Mesodermal cell (in vitro differentiated cells): ENCODE results near the gene SMAD6.

Experiments used
- H3K27ac ChIP-seq: 2 replicates; pipeline ENCODE4 v1.7.0; 2013; ENCODE audit warnings: mild to moderate bottlenecking, low read depth, low read length, moderate library complexity; ENCODE audit not compliant: severe bottlenecking
- H3K36me3 ChIP-seq: 2 replicates; pipeline ENCODE4 v1.7.1; 2013; ENCODE audit warnings: mild to moderate bottlenecking, low read length, moderate library complexity; ENCODE audit not compliant: control insufficient read depth, insufficient read depth
- H3K4me1 ChIP-seq: one replicate; pipeline ENCODE4 v1.7.1; 2013; ENCODE audit warnings: mild to moderate bottlenecking, low read length; ENCODE audit not compliant: insufficient read depth, control insufficient read depth, poor library complexity, severe bottlenecking
- H3K4me3 ChIP-seq: 2 replicates; pipeline ENCODE4 v1.7.0; 2013; ENCODE audit warnings: low read length, control low read depth, mild to moderate bottlenecking; ENCODE audit not compliant: insufficient read depth, poor library complexity, severe bottlenecking; ENCODE audit errors: extremely low read depth
- H3K9me3 ChIP-seq: 2 replicates; pipeline ENCODE4 v1.7.1; 2013; ENCODE audit warnings: mild to moderate bottlenecking, low read length, moderate library complexity; ENCODE audit not compliant: control insufficient read depth
- WGBS, 2 experiments: methylation state at CpG; one replicate each; pipeline ENCODE4 v1.1.5; 2013; ENCODE audit warnings: missing lambda C conversion rate in 2 of 2; ENCODE audit not compliant: insufficient coverage in 2 of 2; 5-methylcytosine and 5-hydroxymethylcytosine counted together

Gene SMAD6

GRCh38 chr15:66658855-66659254, 43.2 kb upstream of the SMAD6 start:
- Histone ChIP-seq H3K9me3 (no peaks in the 10 kb centered on the region), H3K27ac (no peak overlapping the region), H3K36me3 (no peaks in the 10 kb centered on the region), H3K4me3 (no peak overlapping the region), H3K4me1 (peaks cover 70% of the 10 kb centered on the region)
- WGBS, 2 experiments: 92 to 100% methylated on average over 2 of the region's 2 CpGs

- no peaks in the 10 kb centered on the region for H3K9me3 ChIP-seq
- no peak overlapping the region for H3K27ac ChIP-seq
- H3K4me1 ChIP-seq: peaks cover 69% of the 10 kb centered on the region
- 93 to 100% methylated on average over 1 to 2 of the region's 3 CpGs for WGBS, 2 experiments
- H3K36me3 ChIP-seq: no peaks in the 10 kb centered on the region
- no peak overlapping the region for H3K4me3 ChIP-seq
Observed at GRCh38 chr15:66659384-66659783, 42.7 kb upstream of the SMAD6 start.

- H3K27ac ChIP-seq: peak overlapping the region; percentile 85
- 63 to 80% methylated on average over 14 to 15 of the region's 23 CpGs for WGBS, 2 experiments
- H3K9me3 ChIP-seq: no peaks in the 10 kb centered on the region
Observed at GRCh38 chr15:66661432-66662096, 40.5 kb upstream of the SMAD6 start.

GRCh38 chr15:66662522-66662921, 39.5 kb upstream of the SMAD6 start:
- Histone ChIP-seq H3K27ac (peak overlapping the region; percentile 85), H3K4me1 (peaks cover 41% of the 10 kb centered on the region), H3K9me3 (no peaks in the 10 kb centered on the region), H3K36me3 (no peaks in the 10 kb centered on the region), H3K4me3 (no peak overlapping the region)
- 83 to 100% methylated on average over 1 to 2 of the region's 4 CpGs for WGBS, 2 experiments

More at GRCh38 chr15:66661432-66662096, 40.5 kb upstream of the SMAD6 start:
- Histone ChIP-seq H3K4me1 (peaks cover 48% of the 10 kb centered on the region), H3K36me3 (no peaks in the 10 kb centered on the region), H3K4me3 (no peak overlapping the region)

- H3K4me3 ChIP-seq: no peak overlapping the region
- H3K27ac ChIP-seq: no peak overlapping the region
- H3K36me3 ChIP-seq: no peaks in the 10 kb centered on the region
- WGBS, 2 experiments: 96 to 98% methylated on average over 3 of the region's 3 CpGs
- peaks cover 33% of the 10 kb centered on the region for H3K4me1 ChIP-seq
- peaks cover 4% of the 10 kb centered on the region for H3K9me3 ChIP-seq
Observed at GRCh38 chr15:66663664-66664063, 38.4 kb upstream of the SMAD6 start.

- WGBS, 2 experiments: 73 to 88% methylated on average over 4 to 8 of the region's 9 CpGs
- Histone ChIP-seq H3K4me1 (peaks cover 8% of the 10 kb centered on the region), H3K9me3 (peaks cover 9% of the 10 kb centered on the region), H3K27ac (peak overlapping the region; percentile 30), H3K36me3 (no peaks in the 10 kb centered on the region), H3K4me3 (no peak overlapping the region)
Observed at GRCh38 chr15:66670175-66670574, 31.9 kb upstream of the SMAD6 start.

- H3K9me3 ChIP-seq: peaks cover 9% of the 10 kb centered on the region
- no peak overlapping the region for H3K27ac ChIP-seq
- peaks cover 16% of the 10 kb centered on the region for H3K4me1 ChIP-seq
- H3K4me3 ChIP-seq: no peak overlapping the region
- H3K36me3 ChIP-seq: no peaks in the 10 kb centered on the region
- 65 to 76% methylated on average over 12 to 17 of the region's 23 CpGs for WGBS, 2 experiments
Observed at GRCh38 chr15:66670762-66671580, 31.1 kb upstream of the SMAD6 start.

- Histone ChIP-seq H3K27ac (peak overlapping the region; percentile 74), H3K9me3 (peaks cover 6% of the 10 kb centered on the region), H3K36me3 (no peaks in the 10 kb centered on the region), H3K4me3 (no peak overlapping the region), H3K4me1 (peaks cover 21% of the 10 kb centered on the region)
- 84 to 89% methylated on average over 5 of the region's 5 CpGs for WGBS, 2 experiments
Observed at GRCh38 chr15:66672867-66673266, 29.2 kb upstream of the SMAD6 start.

- Histone ChIP-seq H3K4me1 (peaks cover 29% of the 10 kb centered on the region), H3K36me3 (no peaks in the 10 kb centered on the region), H3K4me3 (no peak overlapping the region), H3K9me3 (peaks cover 5% of the 10 kb centered on the region), H3K27ac (peak overlapping the region; percentile 74)
- 68 to 77% methylated on average over 16 to 19 of the region's 27 CpGs for WGBS, 2 experiments
Observed at GRCh38 chr15:66673410-66674322, 28.4 kb upstream of the SMAD6 start.

- H3K4me3 ChIP-seq: no peak overlapping the region
- peaks cover 37% of the 10 kb centered on the region for H3K4me1 ChIP-seq
- H3K36me3 ChIP-seq: no peaks in the 10 kb centered on the region
- 75 to 100% methylated on average over 1 of the region's 4 CpGs for WGBS, 2 experiments
- no peak overlapping the region for H3K27ac ChIP-seq
- H3K9me3 ChIP-seq: peaks cover 5% of the 10 kb centered on the region
Observed at GRCh38 chr15:66674756-66675155, 27.3 kb upstream of the SMAD6 start.
